PC-9 (cell line): ENCODE measurements around the gene PRLR. TPM values are rescaled to one million over a fixed set of nuclear protein-coding genes. Genes with fewer than 3 reads are reported as not detected.

ENCODE experiments used
- BruUV-seq: library from RNA; stranded (reverse); fragments of 400-500 nt; replicated peaks from 2 replicates; lab custom pipeline; 2021; lab: Mats Ljungman, UMichigan
- CTCF ChIA-PET: fragments of 300-600 bp; sonication (Branson Sonifier 250); formaldehyde crosslinking; loops from one replicate; lab custom pipeline; 2022; ENCODE audit warnings: antibody characterized with exemption; lab: Charles Lee
- POLR2A ChIA-PET: fragments of 300-600 bp; sonication (Branson Sonifier 250); formaldehyde crosslinking; loops from one replicate; lab custom pipeline; 2022; ENCODE audit warnings: antibody characterized with exemption; ENCODE audit not compliant: unreplicated experiment; lab: Charles Lee
- DNase-seq, 2 experiments: peaks; one replicate each; pipeline versions ENCODE4 v3.0.0 to v3.0.0-alpha.2; 2015 to 2022; ENCODE audit warnings: mixed read lengths in 1 of 2
- H2AFZ ChIP-seq: fragments of 200-600 bp; sonication (generic); 2 replicates; pipeline ENCODE4 v1.8.1; 2017; ENCODE audit warnings: antibody characterized with exemption
- H3F3A ChIP-seq: fragments of 200-600 bp; sonication (generic); 2 replicates; pipeline ENCODE4 v1.8.1; 2017; ENCODE audit warnings: antibody characterized with exemption, mild to moderate bottlenecking, low read depth; ENCODE audit not compliant: insufficient read depth
- H3K27ac ChIP-seq: fragments of 200-600 bp; sonication (generic); 2 replicates; pipeline ENCODE4 v1.6.1; 2016; ENCODE audit warnings: mixed run types
- H3K27me3 ChIP-seq: fragments of 200-600 bp; sonication (generic); 2 replicates; pipeline ENCODE4 v1.6.1; 2016; ENCODE audit warnings: low read depth, mixed run types; ENCODE audit not compliant: insufficient read depth
- H3K36me3 ChIP-seq: fragments of 200-600 bp; sonication (generic); 2 replicates; pipeline ENCODE4 v1.6.1; 2016; ENCODE audit warnings: low read depth, mixed run types
- H3K4me1 ChIP-seq: fragments of 200-600 bp; sonication (generic); replicated peaks from 2 replicates; pipeline ENCODE4 v1.6.1; 2016; ENCODE audit warnings: mixed run types; ENCODE audit not compliant: insufficient read depth
- H3K4me2 ChIP-seq: fragments of 200-600 bp; sonication (generic); 2 replicates; pipeline ENCODE4 v1.6.1; 2017; ENCODE audit warnings: mixed run types
- H3K4me3 ChIP-seq: fragments of 200-600 bp; sonication (generic); 2 replicates; pipeline ENCODE4 v1.6.1; 2016; ENCODE audit warnings: mixed run types
- H3K79me2 ChIP-seq: fragments of 200-600 bp; sonication (generic); 2 replicates; pipeline ENCODE4 v1.6.1; 2017; ENCODE audit warnings: low read depth, mixed run types
- H3K9me2 ChIP-seq: fragments of 200-600 bp; sonication (generic); 2 replicates; pipeline ENCODE4 v1.8.1; 2017; ENCODE audit warnings: mild to moderate bottlenecking; ENCODE audit not compliant: insufficient read depth
- H3K9me3 ChIP-seq: fragments of 200-600 bp; sonication (generic); 2 replicates; pipeline ENCODE4 v1.8.1; 2016; ENCODE audit warnings: low read depth; ENCODE audit not compliant: insufficient read depth
- H4K20me1 ChIP-seq: fragments of 200-600 bp; sonication (generic); 2 replicates; pipeline ENCODE4 v1.8.1; 2017; ENCODE audit not compliant: insufficient read depth
- CTCF ChIP-seq: fragments of 200-600 bp; sonication (generic); conservative IDR thresholded peaks from 2 replicates; pipeline ENCODE4 v1.6.1; 2017; ENCODE audit warnings: mixed run types, antibody characterized with exemption, mild to moderate bottlenecking, moderate library complexity
- EZH2 ChIP-seq: fragments of 200-600 bp; sonication (generic); IDR thresholded peaks from 2 replicates; pipeline ENCODE4 v1.8.0; 2017; ENCODE audit warnings: antibody characterized with exemption, low read depth
- intact Hi-C: fragments of 100-400 bp; cut with micrococcal nuclease; formaldehyde crosslinking; loops from one replicate; pipeline ENCODE4 v1.10.0; 2022; ENCODE audit not compliant: unreplicated experiment
- total RNA-seq: library from RNA; stranded (reverse); gene quantifications from 2 replicates; pipeline ENCODE4 v1.2.3, GENCODE V29; 2021

PRLR gene
- total RNA-seq, 1 experiment from 2014 or later = not detected

- ChIA-PET POLR2A (no interaction called here), CTCF (no interaction called here)
- H3K36me3 ChIP-seq = no peaks in the 10 kb centered on the region
- H3K4me2 ChIP-seq = no peak overlapping the region
- H3K4me3 ChIP-seq = no peak overlapping the region
- H3K79me2 ChIP-seq = no peaks in the 10 kb centered on the region
- DNase-seq = no peak
- TF ChIP-seq CTCF (no peak), EZH2 (no peak)
- no peaks in the 10 kb centered on the region for H3F3A ChIP-seq
- intact Hi-C loops = no loop called here
- BruUV-seq = no TSS peak
- peaks cover 83% of the 10 kb centered on the region for H3K27me3 ChIP-seq
- H2AFZ ChIP-seq = no peak overlapping the region
- no peaks in the 10 kb centered on the region; the same call in 1 of the 2 replicates for H3K9me2 ChIP-seq
- H4K20me1 ChIP-seq = no peaks in the 10 kb centered on the region
- H3K4me1 ChIP-seq = no peaks in the 10 kb centered on the region
- no peak overlapping the region for H3K27ac ChIP-seq
- no peaks in the 10 kb centered on the region for H3K9me3 ChIP-seq
Observed at GRCh38 chr5:35138232-35138631, 92.1 kb downstream of the PRLR start.

GRCh38 chr5:35136386-35136785 is 93.9 kb downstream of the PRLR start:
- intact Hi-C loops = no loop called here
- Histone ChIP-seq H3K9me3 (no peaks in the 10 kb centered on the region), H2AFZ (no peak overlapping the region), H3K4me1 (no peaks in the 10 kb centered on the region), H3F3A (no peaks in the 10 kb centered on the region), H3K4me3 (no peak overlapping the region), H4K20me1 (no peaks in the 10 kb centered on the region), H3K27me3 (peaks cover 65% of the 10 kb centered on the region), H3K79me2 (no peaks in the 10 kb centered on the region), H3K9me2 (no peaks in the 10 kb centered on the region; the same call in 1 of the 2 replicates), H3K4me2 (no peak overlapping the region), H3K36me3 (no peaks in the 10 kb centered on the region), H3K27ac (no peak overlapping the region)
- no peak for DNase-seq
- POLR2A ChIA-PET = interaction anchor here (0.8 kb wide), 1 partner anchor 52 kb away, joined by 20 read pairs; no protein-coding TSS in a partner anchor
- TF ChIP-seq EZH2 (no peak), CTCF (no peak)
- CTCF ChIA-PET = no interaction called here
- BruUV-seq = no TSS peak

GRCh38 chr5:35135239-35135700 is 95.0 kb downstream of the PRLR start:
- Histone ChIP-seq H3K27ac (no peak overlapping the region), H3K27me3 (peaks cover 60% of the 10 kb centered on the region), H3K9me2 (no peaks in the 10 kb centered on the region; the same call in 1 of the 2 replicates), H3K4me2 (no peak overlapping the region), H3K4me3 (no peak overlapping the region), H2AFZ (no peak overlapping the region), H3K4me1 (no peaks in the 10 kb centered on the region), H3K36me3 (no peaks in the 10 kb centered on the region), H3K9me3 (no peaks in the 10 kb centered on the region), H3F3A (no peaks in the 10 kb centered on the region), H4K20me1 (no peaks in the 10 kb centered on the region), H3K79me2 (no peaks in the 10 kb centered on the region)
- POLR2A ChIA-PET = no interaction called here
- DNase-seq = no peak
- no peak for TF ChIP-seq CTCF
- no peak for TF ChIP-seq EZH2
- no TSS peak for BruUV-seq
- CTCF ChIA-PET = no interaction called here
- intact Hi-C loops = no loop called here
